ENCODE results near the gene SYNGAP1. TPM values are rescaled to one million over a fixed set of nuclear protein-coding genes. Genes with fewer than 3 reads are reported as not detected.
"Not testable (repeated sequence)": the region's sequence is repeated elsewhere in the genome, so short reads cannot be mapped to it uniquely, and the experiment has no call there.

SYNGAP1 gene
- total and polyA plus RNA-seq, 9 of the 15 experiments (the other 6 are each of a cell fraction or from before 2014, with no cell fraction given) = 0.01 to 22.8 (median 3.2) TPM

- intact Hi-C loops (cut with micrococcal nuclease) = loop anchor here (10.0 kb wide), 1 partner anchor 53 kb away; the partner anchor contains the start of gene SYNGAP1
- BruUV-seq (replicated peaks); H4K20me1 ChIP-seq (replicated peaks; ENCODE audit: control insufficient read depth, insufficient read depth, low read length); H3K36me3 ChIP-seq (ENCODE audit: control insufficient read depth, insufficient read depth, low read length); CTCF ChIA-PET (ENCODE audit: low intra/inter-chr PET ratio); H3K79me2 ChIP-seq (ENCODE audit: control insufficient read depth, insufficient read depth, low read length); H3K4me3 ChIP-seq; in situ Hi-C loops (cut with MboI); H3K27ac ChIP-seq (ENCODE audit: extremely low read depth, low read depth, low read length); H3K9ac ChIP-seq (ENCODE audit: insufficient read depth in 1 of 2, low read depth in 2 of 2, low read length in 2 of 2); DNase-seq (ENCODE audit: extremely low read depth in 1 of 4, low spot score in 3 of 4); H3K27me3 ChIP-seq (ENCODE audit: control insufficient read depth in 2 of 2, insufficient read depth in 2 of 2, low read length in 2 of 2); H3K9me3 ChIP-seq (replicated peaks; ENCODE audit: control insufficient read depth, insufficient read depth, low read depth, low read length); H3K4me2 ChIP-seq (ENCODE audit: insufficient read depth, low read length); FAIRE-seq; ATAC-seq; H2AFZ ChIP-seq (ENCODE audit: low read depth, low read length); H3K9me1 ChIP-seq (ENCODE audit: control insufficient read depth, insufficient read depth, low read length): not testable (repeated sequence)
- WGBS (ENCODE audit: insufficient coverage, low coverage, missing lambda C conversion rate) = 83% methylated on average over 8 of the region's 8 CpGs
- TF ChIP-seq CBFA2T3 (IDR thresholded peaks at IDR 0.05) = 0 out of 2 replicates have a peak, but pooled peaks have one; percentile 8
- H3K4me1 ChIP-seq (replicated peaks in 1 of 2; ENCODE audit: control insufficient read depth in 2 of 2, insufficient read depth in 2 of 2, low read length in 2 of 2) = peaks cover 26 to 43% of the 10 kb centered on the region in 2 experiments
- POLR2A ChIA-PET = interaction anchor here (0.5 to 0.6 kb wide), 2 partner anchors 198 to 1808 kb away, joined by 3 read pairs; no protein-coding TSS in a partner anchor
Observed at GRCh38 chr6:33371901-33372300, 48.0 kb upstream of the SYNGAP1 start.

DNA sequence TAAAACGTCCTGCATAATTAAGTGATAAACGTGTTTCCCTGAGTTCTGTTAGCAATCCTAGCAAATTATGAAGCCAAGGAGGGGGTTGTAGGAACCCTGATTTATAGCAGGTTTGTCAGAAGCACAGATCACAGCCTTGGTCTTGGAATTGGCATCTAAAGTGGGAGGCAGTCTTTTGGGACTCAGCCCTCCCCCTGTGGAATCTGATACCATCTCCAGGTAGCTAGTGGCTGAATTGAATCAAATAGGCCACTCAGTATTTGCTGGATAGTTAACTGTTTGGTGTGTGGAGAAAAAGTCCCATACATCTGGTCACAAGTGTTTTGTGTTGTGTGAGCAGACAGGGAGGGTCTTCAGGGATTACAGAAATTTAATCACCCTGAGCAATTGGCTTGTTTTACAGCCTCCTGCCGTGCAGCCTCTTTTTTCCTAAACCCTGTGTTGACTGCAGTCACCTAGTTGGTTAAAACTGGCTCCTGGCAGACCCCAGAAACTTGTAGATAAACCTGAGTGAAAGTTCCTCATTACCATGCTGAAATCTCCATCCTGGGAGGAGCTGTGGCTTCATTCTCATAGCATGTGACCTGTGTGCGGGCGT, 47.2 kb upstream of the SYNGAP1 start:
- no TSS peak for BruUV-seq (replicated peaks)
- no peak for FAIRE-seq
- Histone ChIP-seq H3K4me2 (ENCODE audit: insufficient read depth, low read length) (no peak overlapping the region), H3K4me3 (no peak overlapping the region), H3K9ac (ENCODE audit: insufficient read depth in 1 of 2, low read depth in 2 of 2, low read length in 2 of 2) (peak overlapping the region in 1 of 2 experiments; percentile 5; a peak in 1 of 4 replicates), H4K20me1 (replicated peaks; ENCODE audit: control insufficient read depth, insufficient read depth, low read length) (no peaks in the 10 kb centered on the region), H3K27ac (ENCODE audit: extremely low read depth, low read depth, low read length) (no peak overlapping the region), H3K9me3 (replicated peaks; ENCODE audit: control insufficient read depth, insufficient read depth, low read depth, low read length) (no peaks in the 10 kb centered on the region), H3K27me3 (ENCODE audit: control insufficient read depth in 2 of 2, insufficient read depth in 2 of 2, low read length in 2 of 2) (no peaks in the 10 kb centered on the region), H3K79me2 (ENCODE audit: control insufficient read depth, insufficient read depth, low read length) (no peaks in the 10 kb centered on the region), H2AFZ (ENCODE audit: low read depth, low read length) (peak overlapping the region; percentile 32), H3K36me3 (ENCODE audit: control insufficient read depth, insufficient read depth, low read length) (no peaks in the 10 kb centered on the region), H3K9me1 (ENCODE audit: control insufficient read depth, insufficient read depth, low read length) (no peaks in the 10 kb centered on the region), H3K4me1 (replicated peaks in 1 of 2; ENCODE audit: control insufficient read depth in 2 of 2, insufficient read depth in 2 of 2, low read length in 2 of 2) (peaks cover 30 to 42% of the 10 kb centered on the region in 2 experiments)
- CTCF ChIA-PET (ENCODE audit: low intra/inter-chr PET ratio) = no interaction called here
- no peak for DNase-seq (ENCODE audit: extremely low read depth in 1 of 4, low spot score in 3 of 4)
- intact Hi-C loops (cut with micrococcal nuclease) = loop anchor here (10.0 kb wide), 1 partner anchor 52 kb away; the partner anchor contains the start of gene SYNGAP1
- in situ Hi-C loops (cut with MboI) = no loop called here
- no peak; the same call in 2 of the 3 replicates for ATAC-seq
- POLR2A ChIA-PET = interaction anchor here (0.5 to 0.7 kb wide), 3 partner anchors 33 to 1809 kb away, joined by 3 to 4 read pairs (median 3); no protein-coding TSS in a partner anchor
- 10% methylated on average over 5 of the region's 5 CpGs for WGBS (ENCODE audit: insufficient coverage, low coverage, missing lambda C conversion rate)
- TF ChIP-seq MTA3 (IDR thresholded peaks at IDR 0.05; ENCODE audit: borderline replicate concordance) = 0 out of 2 replicates have a peak, but pooled peaks have one; percentile 16
- TF ChIP-seq REST (IDR thresholded peaks at IDR 0.05; ENCODE audit: borderline replicate concordance) = 0 out of 2 replicates have a peak, but pooled peaks have one; percentile 9
- no peak for TF ChIP-seq REST (CRISPR knock-in tag; IDR thresholded peaks at IDR 0.05; ENCODE audit: low read depth)
- TF ChIP-seq ID3 (CRISPR knock-in tag; IDR thresholded peaks at IDR 0.05) = no peak
- TF ChIP-seq ID3 (tag; IDR thresholded peaks at IDR 0.05) = no peak
